CD4-positive, alpha-beta T cell treated with Interleukin-4 for 1 hour (primary cell): ENCODE measurements around the gene GIGYF1.
"Not testable (repeated sequence)": the region's sequence is repeated elsewhere in the genome, so short reads cannot be mapped to it uniquely, and the experiment has no call there.

Experiments
- DNase-seq, 2 donors: peaks; one replicate each; pipeline ENCODE4 v3.0.0-alpha.2; 2020 to 2022

GIGYF1 gene

DNA sequence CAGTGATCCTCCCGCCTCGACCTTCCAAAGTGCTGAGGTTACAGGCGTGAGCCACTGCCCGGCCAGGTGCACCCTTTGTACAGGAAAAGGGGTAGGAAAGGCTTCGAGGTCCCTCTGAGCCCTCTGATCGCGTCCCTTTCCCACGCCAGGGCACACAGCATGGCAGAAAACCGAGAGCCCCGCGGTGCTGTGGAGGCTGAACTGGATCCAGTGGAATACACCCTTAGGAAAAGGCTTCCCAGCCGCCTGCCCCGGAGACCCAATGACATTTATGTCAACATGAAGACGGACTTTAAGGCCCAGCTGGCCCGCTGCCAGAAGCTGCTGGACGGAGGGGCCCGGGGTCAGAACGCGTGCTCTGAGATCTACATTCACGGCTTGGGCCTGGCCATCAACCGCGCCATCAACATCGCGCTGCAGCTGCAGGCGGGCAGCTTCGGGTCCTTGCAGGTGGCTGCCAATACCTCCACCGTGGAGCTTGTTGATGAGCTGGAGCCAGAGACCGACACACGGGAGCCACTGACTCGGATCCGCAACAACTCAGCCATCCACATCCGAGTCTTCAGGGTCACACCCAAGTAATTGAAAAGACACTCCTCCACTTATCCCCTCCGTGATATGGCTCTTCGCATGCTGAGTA is 12.7 kb upstream of the GIGYF1 start:
- no peak for DNase-seq

DNA sequence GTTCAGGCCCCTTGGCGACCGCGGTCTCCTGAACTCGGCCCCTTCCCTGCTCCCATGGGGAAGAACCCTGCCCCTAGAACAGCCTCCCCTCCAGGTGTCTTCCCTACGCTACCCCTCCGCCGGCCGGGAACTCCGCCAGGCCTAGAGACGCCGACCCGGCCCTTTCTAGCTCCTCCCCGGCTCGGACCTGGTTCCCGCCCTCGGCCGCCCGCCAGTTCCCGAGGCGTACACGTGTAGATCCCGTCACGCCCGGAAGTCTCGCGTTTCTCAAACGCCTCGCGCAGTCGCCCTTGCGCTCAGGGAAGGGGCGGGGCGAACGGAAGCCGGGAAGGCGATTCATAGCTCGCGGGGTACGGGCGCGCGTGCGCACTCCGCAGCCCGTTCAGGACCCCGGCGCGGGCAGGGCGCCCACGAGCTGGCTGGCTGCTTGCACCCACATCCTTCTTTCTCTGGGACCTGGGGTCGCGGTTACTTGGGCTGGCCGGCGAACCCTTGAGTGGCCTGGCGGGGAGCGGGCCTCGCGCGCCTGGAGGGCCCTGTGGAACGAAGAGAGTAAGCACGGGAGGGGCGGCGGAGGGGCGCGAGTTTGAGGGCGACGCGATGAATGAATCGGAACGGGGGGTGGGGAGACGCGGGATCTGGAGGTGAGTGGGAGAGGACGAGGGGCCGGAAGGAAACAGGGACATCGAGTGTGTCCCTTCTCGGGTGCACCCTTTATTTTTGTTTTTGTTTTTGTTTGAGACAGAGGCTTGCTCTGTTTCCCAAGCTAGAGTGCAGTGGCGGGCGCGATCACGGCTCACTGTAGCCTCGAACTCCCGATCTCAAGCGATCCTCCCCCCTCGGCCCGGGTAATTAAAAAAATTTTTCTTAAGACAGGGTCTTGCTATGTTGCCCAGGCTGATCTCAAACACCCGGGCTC is 12.0 kb upstream of the GIGYF1 start, which contains the start of gene POP7:
TSS of gene POP7 (plus strand) at position 369 of the 919 bp plus-strand sequence. CDS start 710 bp downstream, outside the sequence.
- peak; percentile 97 for DNase-seq

DNA sequence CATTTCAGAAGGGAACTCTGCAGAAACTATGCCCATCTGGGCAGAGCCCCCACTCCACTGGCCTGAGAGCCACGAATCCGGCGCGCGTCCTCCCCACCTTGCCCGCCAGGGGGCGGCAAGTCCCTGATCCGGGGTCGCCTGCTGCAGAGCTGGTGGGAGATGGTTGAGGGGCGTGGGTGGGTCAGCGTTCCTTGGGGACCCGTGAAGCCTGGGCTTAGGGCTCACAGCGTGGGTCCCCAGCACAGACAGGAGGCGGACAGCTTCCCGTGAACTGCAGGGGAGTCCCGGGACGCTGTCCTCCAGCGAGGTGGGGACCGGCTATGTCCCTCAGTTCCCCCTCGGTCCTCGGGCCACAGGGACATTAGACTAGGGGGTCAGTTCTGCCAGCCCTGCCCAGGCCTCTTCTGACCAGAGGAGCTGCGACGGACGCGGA is 11.3 kb upstream of the GIGYF1 start:
- peak; percentile 69 to 72 for DNase-seq

DNA sequence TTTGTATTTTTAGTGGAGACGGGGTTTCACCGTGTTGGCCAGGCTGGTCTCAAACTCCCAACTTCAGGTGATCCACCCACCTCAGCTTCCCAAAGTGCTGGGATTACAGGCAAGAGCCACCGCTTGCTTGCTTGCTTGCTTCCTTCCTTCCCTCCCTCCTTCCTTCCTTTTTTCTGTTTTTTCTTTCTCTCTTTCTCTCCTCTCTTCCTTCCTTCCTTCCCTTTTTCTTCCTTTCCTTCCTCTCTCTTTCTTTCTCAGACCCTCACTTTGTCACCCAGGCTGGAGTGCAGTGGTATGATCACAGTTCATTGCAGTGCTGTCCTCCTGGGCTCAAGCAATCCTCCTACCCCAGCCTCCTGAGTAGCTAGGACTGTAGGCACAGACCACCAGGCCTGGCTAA is 7.0 kb upstream of the GIGYF1 start:
- not testable (repeated sequence) for DNase-seq

DNA sequence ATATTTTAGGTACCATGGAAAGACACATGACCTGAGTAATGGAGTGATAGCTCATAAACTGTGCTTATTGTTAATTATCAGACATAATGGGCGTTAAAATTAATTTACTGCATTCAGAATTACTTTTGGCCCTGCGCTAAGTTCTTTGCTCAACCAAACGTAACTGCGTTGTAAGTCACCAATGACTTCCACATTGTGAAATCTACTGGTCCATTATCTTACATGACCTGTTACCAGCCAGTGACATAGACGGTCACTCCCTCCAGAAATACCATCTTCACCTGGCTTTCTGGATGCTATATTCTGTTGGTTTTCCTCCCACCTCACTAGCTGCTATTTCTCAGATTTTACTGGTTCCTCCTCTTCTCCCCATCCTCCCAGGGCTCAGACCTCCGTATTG is 5.0 kb upstream of the GIGYF1 start:
- no peak for DNase-seq

DNA sequence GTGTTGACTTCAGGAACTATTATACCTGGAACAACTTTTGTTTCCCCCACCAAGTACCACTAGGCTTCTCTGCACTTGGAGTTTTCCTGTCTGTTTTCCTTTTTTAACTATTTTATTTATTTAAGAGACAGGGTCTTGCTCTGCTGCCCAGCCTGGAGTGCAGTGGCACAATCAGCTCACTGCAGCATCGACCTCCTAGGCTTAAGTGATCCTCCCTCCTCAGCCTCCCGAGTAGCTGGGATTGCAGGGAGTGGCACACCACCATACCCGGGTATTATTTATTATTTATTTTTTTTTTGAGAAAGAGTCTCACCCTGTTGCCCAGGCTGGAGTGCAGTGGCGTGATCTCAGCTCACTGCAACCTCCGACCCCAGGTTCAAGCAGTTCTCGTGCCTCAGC is 2.1 kb upstream of the GIGYF1 start:
- no peak for DNase-seq

DNA sequence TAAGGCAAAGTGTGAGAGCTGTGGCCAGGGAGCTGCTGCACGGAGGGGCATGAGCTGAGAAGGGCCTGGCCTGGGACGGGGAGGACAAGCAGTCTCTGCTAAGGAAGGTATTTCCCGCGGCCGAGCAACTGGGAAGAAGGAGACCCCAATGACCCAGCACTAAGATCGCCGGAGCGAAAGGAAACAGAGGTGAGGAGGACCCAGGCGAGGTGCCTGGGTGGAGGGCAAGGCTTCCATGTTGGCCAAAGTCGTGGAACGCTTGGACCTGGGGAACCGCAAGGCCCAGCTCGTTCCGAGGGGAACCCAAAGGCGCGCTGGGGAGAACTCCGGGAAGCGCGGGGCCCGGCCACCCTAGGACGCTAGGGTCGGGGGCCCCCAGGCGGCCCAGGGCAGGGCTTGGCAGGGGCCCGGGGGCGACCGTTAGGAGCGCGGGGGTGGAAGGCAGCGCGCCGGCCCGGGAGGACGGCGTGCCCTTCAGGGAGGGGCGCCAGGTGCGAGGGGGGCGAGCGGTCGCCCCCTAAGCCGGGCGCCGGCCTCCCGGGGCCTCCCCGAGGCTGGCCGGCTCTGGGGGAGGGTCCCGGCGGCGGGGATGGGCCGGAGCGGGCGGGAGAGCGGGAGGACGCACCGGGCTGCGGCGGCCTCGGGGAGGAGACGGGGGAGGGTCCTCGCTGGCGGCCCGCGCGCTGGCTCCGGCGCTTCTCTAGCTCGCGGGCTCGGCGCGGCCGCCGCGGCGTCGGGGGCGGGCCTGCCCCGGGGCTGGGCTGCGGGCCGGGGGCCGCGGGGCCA is 545 bp downstream of the GIGYF1 start:
- DNase-seq: no peak

DNA sequence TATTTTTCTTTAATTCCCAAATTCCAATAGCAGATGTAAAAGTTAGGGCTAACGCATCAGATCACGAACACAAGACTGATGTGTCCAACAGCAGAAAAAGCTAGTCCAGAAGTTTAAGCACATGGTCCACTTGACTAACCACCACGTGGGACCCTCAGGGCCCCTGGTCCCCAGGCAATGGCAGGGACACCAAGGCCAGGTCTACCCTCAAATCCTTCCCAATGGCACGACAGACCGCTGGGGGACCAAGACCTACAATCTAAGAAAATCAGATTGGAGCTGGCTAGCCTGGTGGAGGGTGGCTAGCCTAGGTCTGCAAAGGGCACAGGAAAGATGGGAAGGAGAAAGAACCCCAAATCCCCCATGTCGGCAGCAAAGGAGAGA is 1.5 kb downstream of the GIGYF1 start:
- DNase-seq: no peak

DNA sequence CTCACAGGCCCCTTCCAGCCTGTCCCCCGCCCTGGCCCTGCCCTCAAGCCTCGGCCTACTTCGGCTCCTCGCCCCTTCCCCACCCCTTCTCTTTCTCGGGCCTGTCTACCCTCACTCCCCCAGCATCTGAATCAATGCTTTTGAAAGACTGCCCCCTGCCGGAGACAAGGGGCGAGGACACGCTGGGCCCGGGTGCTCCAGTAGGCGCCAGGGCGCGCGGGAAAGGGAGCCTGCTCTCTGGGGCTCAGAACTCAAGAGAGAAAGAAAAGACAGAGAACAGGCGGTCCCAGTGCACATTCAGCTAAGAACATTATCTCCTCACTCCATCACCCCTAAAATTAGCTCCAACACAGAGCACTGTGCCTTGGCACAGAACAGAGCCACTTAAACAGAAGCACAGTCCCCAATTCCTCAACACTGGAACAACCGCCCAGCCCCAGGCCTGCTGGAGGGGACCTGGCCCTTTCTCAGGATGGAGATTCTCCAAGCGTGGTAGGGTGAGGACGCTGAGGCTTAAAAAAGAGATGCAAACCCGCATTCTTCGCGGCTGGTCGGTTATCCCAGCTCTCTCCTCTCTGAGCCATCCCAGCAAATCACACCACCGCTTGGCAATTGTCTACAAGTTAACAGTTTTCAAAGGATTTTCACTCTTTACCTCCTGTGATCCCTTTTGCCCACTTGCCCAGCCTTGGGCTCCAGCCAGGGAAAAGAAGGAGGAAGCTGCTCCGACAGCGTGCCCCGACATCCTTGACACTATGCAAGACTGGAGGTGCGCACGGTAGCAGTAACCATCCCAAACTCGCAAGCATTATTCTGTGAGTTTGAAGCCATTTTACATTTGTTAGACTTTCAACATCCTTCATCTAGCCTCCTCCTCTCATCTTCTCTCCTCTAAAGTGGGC is 2.1 kb downstream of the GIGYF1 start:
- DNase-seq: peak; percentile 81 to 85

DNA sequence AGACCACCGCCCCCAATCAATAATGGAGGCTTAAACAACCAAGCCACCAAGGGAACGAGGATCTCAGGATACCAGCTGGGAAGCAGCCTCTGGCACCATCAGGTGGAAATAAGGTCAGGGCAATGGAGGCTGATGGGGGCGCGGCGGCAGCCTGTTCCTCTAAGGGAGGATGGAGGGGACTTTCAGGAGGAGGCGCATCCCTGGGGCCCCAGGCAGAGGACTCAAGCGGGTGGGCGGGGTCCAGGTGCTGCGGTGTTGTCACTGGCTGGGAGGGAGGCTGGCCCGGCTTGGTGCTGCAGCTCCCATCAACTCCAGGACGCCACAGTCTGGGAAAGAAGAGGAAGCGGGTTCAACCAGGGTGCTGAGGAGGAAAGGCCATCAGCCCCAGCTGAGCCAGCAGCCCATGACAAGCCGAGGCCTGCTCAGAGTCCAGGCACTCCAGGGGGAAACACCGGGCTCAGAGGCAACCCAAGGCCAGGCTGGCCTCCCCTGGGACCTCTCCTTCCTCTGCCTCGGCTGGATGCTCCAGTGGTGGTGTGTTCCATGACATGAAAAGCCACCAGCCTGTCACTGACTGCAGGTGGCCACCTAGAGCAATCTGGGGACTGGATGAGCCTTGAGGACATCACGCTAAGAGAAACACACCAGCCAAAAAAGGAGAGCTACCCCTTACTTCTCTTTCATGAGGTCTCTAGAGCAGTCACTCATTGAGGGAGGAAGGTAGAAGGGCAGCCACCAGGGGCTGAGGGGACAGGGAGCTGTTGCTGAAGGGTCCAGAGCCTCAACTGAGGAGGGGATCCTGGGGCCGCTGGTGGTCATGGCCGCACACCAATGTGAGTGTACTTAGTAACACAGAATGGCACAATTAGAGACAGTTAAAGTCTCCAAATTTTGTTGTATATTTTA is 4.6 kb downstream of the GIGYF1 start:
- no peak for DNase-seq

DNA sequence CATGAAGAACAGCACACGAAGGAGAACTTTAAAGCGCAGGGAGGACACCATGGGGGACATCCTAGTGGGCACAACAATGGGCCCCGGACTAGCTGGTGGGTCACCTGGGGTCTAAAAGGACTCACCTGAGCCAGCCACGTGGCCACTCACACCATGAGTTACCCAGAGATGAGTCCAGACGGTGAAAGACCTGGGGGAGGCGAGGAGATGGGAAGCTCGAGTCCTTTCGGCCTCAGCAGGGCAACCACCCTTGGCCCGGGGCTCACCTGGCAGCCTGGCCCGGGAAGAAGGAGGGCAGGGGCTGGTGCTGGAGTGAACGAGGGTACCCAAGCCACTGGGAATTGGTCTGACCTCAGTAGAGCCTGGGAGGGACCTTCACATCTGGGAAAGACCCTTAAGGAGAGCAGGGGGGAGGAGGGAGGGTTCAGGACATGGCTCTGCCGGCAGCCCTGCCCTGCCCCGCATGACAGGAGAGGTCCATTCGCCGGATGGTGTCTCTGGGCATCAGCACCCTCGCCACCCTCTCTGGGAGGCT is 5.7 kb downstream of the GIGYF1 start:
- no peak for DNase-seq

DNA sequence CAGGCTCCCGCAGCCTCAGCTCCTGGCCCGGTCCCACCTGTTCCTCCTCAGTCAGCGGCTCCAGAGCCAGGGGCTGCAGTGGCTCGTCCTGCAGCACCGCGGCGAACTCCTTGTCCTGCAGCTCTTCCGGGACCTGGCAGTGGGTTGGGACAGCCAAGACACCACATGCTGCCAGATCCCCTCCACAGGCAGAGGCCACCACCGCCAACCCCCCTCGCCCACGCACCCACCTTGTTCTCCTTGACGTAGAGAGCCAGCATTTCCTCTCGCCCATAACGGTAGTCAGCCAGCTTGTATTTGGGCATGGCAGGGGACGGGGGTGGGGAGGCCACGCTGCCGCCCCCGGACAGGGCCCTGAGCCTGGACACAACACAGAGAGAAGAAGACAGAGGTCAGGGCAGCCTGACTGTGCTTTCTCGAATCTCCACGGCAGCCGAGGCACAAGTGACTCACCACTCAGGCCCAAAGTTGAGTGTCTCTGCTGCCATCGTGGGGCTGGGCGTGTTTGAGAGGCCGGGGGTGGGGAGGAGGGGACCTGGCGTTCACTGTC is 6.2 kb downstream of the GIGYF1 start:
- no peak for DNase-seq

DNA sequence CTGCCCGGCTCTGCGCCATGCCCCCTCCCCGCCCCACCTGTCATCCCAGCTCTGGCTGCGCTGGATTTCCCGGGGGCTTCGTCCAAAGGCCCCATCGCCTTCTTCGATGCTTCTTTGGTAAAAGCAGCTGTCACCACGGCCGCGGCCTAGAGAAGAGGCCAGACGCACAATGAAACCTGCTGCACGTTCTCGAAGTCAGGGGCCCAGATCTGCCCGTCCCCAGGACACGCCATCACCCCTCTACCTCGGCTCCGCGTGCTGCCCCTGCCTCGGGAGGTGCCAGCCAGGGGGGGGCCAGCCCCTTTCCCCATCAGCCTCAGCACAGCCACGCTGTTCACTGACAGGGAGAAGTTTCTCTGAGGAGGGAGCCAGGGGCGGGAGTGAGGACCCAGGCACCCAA is 6.8 kb downstream of the GIGYF1 start:
- DNase-seq: no peak

DNA sequence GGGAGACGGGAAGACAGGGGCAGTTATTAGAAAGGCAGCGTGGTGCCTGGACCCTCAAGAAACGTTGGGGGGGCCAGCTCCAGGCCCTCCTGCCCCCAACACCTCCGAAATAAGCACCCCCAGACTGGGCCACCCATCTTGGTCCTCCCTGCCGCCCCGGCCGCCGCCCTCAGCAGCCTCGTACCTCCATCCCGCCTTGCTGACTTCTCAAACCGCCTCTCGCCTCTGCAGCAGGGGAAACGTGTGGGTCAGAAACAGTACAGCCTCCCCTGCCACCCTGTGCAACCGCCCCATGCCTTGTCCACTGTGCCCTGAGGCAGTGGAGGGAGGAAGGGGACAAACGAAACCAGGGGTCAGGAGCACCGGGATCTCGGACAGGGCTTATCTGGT is 7.2 kb downstream of the GIGYF1 start:
- DNase-seq: no peak

DNA sequence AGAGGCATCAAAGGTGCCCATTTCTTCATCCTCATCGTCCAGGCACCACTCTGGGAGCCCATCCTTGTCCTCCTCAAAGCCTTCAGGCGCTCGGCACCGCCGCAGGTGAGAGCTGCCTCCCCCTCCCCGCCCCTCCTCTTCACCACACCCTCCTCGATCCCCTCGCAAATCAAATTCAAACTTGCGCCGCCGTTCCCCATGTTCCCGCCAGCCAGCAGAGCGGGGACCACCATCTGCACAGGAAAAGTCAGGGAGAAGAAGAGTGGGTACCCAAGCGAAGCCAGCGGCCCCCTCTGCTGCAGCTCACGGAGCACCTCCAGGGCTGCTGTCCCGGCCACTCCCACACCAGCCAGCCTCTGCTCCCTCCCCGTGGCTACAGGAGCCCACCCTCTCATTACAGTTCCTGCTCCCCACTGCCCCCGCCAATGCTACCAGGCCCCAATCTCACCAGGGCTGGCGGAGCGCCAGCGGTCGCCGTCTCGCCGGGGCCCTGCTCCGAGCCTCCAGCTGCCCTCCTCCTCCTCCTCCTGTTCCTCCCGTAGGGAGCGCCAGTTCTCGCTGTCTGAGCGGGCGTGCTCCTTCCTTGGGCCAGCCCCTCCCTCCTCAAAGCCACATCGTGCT is 7.7 kb downstream of the GIGYF1 start:
- DNase-seq: no peak

DNA sequence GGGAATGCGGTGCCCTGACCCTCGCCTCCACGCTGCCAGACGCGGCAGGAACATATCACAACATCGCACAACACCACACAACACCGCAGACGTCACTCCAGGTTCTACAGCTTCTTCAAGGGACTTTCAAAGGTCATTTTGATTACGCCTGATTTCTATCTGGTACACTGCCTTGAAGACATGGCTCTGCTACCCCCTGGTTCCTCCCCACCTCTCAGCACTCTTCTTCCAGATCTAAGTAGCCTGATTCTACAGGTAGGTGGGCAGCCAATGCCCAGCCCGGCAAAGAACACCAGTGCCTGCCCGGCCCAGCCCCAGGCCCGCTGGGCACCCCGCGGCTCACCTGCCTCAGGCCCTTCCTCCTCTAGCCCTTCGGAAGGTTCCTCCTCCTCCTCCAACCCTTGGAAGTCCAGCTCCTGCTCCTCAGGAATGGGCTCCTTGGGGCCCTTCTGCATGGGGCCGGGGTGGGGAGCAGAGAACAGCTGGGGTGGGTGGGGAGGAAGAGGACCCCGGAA is 8.4 kb downstream of the GIGYF1 start:
- no peak for DNase-seq

DNA sequence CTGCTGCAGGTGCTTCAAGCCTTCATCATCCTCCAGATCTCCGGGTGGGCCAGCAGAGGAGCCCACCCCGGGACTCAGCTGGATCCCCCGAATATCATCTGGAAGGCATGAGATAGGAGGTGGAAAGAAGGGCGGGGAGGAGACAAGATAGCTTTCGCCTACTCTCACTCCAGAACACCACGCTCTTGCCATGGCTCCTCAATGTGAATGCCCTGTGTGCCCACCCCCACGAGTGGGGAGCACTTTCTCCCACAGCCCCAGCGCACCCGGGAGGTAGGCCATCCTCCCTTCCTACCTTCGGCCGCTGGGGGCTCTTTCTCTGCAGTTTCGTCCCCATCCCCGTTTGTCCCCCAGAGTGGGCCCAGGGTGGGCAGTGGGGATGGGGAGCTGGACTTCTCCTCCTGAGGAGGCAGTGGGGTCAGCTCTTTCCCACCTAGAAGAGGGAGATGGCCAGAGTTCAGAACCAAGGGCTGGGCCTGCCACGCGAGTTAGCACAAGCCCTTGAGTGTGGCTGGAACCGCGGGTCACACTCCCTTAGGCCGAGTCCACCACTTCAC is 8.9 kb downstream of the GIGYF1 start:
- no peak for DNase-seq

DNA sequence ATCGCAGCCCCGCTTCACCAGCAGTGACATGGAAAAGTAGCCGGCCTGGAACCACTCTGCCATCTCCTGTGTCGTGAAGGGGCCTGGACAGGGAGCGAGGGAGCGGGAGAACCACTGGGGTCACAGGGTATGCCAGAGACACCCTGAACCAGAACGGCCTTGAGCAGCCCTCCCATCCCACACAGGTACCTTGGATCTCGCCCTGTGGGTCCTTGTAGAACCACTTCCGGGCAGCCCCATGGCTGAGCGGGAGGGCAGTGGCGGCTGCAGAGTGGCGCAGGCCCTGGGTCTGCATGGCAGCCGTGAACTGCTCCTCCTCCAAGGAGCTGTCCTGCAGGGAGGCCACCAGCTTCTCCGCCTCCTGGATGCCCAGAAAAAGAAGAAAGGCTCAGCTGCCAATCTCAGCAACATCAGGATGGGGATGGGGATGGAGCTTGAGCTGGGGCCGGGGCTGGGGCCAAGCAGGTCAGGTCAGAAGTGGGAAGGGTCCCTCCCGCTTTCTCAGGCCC is 9.5 kb downstream of the GIGYF1 start:
- DNase-seq: no peak
